ENCODE measurements around the gene GNAQ. TPM values are rescaled to one million over a fixed set of nuclear protein-coding genes. Genes with fewer than 3 reads are reported as not detected.

The GNAQ gene
- total and polyA plus RNA-seq, 2 of the 13 experiments (the other 11 are each of a cell fraction or from before 2014, with no cell fraction given) = 16.5 to 17.7 TPM

DNA sequence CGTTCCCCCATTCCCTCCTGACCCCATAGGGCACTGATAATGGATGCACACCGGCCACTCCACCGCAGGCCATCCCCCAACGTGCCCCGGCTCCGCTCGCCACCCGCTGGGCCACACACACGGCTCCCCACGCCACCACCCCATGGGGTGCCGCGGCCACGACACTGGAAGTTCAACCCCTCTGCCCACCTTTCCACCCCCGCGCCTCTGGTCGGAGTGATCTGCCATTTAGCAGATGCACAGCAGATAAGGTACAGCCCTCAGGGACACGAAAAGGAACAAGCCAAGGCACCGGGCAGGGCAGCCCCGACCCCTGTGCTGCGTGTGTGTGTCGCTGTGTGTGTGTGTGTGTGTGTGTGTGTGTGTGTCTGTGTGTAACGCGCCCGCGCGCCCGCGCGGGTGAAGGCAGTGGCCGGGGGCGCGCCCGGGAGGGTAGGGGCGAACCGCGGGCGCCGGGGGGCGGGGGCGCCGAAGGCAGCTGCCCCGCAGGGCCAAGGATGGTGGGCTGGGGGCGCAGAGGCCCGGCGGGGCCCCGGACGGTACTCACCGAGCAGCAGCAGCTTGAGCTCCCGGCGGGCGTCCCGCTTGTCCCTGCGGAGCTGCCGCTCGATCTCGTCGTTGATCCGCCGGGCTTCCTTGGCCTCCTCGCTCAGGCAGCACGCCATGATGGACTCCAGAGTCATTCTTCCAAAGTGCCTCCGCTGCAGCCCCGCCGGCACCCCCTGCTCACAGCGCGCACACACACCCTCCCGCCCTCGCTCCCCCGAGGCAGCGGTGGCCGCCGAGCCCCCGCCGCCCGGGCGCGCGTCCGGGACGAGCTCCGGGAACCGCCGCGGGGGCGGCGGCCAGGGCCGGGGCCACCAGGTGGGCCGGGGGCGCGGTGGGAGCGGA, 813 bp downstream of the GNAQ start (continued):
- TF ChIP-seq ZNF510 (CRISPR knock-in tag; IDR thresholded peaks at IDR 0.05; ENCODE audit: low read depth) (no peak), ZNF44 (CRISPR knock-in tag; IDR thresholded peaks at IDR 0.05) (no peak), FOXA3 (CRISPR knock-in tag; IDR thresholded peaks at IDR 0.05) (no peak), UBTF (CRISPR knock-in tag; IDR thresholded peaks at IDR 0.05) (peak; percentile 36; the same call in 1 of the 2 replicates), ARID2 (CRISPR knock-in tag; IDR thresholded peaks at IDR 0.05; ENCODE audit: borderline replicate concordance) (no peak), ZNF616 (CRISPR knock-in tag; IDR thresholded peaks at IDR 0.05; ENCODE audit: low read depth) (0 out of 2 replicates have a peak, but pooled peaks have one; percentile 39), ZSCAN12 (CRISPR knock-in tag; IDR thresholded peaks at IDR 0.05) (no peak), ZNF33B (CRISPR knock-in tag; IDR thresholded peaks at IDR 0.05) (0 out of 2 replicates have a peak, but pooled peaks have one; percentile 63), ZNF652 (CRISPR knock-in tag; IDR thresholded peaks at IDR 0.05; ENCODE audit: borderline replicate concordance, low read depth) (no peak), ZBTB8A (CRISPR knock-in tag; IDR thresholded peaks at IDR 0.05; ENCODE audit: borderline replicate concordance, low read depth) (no peak), SMAD3 (CRISPR knock-in tag; IDR thresholded peaks at IDR 0.05) (no peak)
- TF ChIP-seq, protein P1, sequence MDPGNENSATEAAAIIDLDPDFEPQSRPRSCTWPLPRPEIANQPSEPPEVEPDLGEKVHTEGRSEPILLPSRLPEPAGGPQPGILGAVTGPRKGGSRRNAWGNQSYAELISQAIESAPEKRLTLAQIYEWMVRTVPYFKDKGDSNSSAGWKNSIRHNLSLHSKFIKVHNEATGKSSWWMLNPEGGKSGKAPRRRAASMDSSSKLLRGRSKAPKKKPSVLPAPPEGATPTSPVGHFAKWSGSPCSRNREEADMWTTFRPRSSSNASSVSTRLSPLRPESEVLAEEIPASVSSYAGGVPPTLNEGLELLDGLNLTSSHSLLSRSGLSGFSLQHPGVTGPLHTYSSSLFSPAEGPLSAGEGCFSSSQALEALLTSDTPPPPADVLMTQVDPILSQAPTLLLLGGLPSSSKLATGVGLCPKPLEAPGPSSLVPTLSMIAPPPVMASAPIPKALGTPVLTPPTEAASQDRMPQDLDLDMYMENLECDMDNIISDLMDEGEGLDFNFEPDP (CRISPR knock-in tag; conservative IDR thresholded peaks at IDR 0.05) = no peak
- TF ChIP-seq, protein P2, sequence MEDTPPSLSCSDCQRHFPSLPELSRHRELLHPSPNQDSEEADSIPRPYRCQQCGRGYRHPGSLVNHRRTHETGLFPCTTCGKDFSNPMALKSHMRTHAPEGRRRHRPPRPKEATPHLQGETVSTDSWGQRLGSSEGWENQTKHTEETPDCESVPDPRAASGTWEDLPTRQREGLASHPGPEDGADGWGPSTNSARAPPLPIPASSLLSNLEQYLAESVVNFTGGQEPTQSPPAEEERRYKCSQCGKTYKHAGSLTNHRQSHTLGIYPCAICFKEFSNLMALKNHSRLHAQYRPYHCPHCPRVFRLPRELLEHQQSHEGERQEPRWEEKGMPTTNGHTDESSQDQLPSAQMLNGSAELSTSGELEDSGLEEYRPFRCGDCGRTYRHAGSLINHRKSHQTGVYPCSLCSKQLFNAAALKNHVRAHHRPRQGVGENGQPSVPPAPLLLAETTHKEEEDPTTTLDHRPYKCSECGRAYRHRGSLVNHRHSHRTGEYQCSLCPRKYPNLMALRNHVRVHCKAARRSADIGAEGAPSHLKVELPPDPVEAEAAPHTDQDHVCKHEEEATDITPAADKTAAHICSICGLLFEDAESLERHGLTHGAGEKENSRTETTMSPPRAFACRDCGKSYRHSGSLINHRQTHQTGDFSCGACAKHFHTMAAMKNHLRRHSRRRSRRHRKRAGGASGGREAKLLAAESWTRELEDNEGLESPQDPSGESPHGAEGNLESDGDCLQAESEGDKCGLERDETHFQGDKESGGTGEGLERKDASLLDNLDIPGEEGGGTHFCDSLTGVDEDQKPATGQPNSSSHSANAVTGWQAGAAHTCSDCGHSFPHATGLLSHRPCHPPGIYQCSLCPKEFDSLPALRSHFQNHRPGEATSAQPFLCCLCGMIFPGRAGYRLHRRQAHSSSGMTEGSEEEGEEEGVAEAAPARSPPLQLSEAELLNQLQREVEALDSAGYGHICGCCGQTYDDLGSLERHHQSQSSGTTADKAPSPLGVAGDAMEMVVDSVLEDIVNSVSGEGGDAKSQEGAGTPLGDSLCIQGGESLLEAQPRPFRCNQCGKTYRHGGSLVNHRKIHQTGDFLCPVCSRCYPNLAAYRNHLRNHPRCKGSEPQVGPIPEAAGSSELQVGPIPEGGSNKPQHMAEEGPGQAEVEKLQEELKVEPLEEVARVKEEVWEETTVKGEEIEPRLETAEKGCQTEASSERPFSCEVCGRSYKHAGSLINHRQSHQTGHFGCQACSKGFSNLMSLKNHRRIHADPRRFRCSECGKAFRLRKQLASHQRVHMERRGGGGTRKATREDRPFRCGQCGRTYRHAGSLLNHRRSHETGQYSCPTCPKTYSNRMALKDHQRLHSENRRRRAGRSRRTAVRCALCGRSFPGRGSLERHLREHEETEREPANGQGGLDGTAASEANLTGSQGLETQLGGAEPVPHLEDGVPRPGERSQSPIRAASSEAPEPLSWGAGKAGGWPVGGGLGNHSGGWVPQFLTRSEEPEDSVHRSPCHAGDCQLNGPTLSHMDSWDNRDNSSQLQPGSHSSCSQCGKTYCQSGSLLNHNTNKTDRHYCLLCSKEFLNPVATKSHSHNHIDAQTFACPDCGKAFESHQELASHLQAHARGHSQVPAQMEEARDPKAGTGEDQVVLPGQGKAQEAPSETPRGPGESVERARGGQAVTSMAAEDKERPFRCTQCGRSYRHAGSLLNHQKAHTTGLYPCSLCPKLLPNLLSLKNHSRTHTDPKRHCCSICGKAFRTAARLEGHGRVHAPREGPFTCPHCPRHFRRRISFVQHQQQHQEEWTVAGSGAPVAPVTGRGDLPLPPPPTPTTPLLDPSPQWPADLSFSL (CRISPR knock-in tag; IDR thresholded peaks at IDR 0.05) = peak; percentile 98
- TF ChIP-seq, protein P3, sequence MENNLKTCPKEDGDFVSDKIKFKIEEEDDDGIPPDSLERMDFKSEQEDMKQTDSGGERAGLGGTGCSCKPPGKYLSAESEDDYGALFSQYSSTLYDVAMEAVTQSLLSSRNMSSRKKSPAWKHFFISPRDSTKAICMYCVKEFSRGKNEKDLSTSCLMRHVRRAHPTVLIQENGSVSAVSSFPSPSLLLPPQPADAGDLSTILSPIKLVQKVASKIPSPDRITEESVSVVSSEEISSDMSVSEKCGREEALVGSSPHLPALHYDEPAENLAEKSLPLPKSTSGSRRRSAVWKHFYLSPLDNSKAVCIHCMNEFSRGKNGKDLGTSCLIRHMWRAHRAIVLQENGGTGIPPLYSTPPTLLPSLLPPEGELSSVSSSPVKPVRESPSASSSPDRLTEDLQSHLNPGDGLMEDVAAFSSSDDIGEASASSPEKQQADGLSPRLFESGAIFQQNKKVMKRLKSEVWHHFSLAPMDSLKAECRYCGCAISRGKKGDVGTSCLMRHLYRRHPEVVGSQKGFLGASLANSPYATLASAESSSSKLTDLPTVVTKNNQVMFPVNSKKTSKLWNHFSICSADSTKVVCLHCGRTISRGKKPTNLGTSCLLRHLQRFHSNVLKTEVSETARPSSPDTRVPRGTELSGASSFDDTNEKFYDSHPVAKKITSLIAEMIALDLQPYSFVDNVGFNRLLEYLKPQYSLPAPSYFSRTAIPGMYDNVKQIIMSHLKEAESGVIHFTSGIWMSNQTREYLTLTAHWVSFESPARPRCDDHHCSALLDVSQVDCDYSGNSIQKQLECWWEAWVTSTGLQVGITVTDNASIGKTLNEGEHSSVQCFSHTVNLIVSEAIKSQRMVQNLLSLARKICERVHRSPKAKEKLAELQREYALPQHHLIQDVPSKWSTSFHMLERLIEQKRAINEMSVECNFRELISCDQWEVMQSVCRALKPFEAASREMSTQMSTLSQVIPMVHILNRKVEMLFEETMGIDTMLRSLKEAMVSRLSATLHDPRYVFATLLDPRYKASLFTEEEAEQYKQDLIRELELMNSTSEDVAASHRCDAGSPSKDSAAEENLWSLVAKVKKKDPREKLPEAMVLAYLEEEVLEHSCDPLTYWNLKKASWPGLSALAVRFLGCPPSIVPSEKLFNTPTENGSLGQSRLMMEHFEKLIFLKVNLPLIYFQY (CRISPR knock-in tag; IDR thresholded peaks at IDR 0.05; ENCODE audit: borderline replicate concordance) = no peak

Measured in HepG2 (cell line).